Adrenal gland (tissue), 12 donors: ENCODE results near the gene DNAJC5. TPM values are rescaled to one million over a fixed set of nuclear protein-coding genes. Genes with fewer than 3 reads are reported as not detected.

Experiments
- DNase-seq, 7 donors: peaks; one replicate each; pipeline ENCODE4 v3.0.0-alpha.2; 2019 to 2020
- H3K27ac ChIP-seq, 5 donors: fragments of 200-600 bp; sonication (generic) in 4 of 5; 1 replicate in 3 of 5; 2 replicates in 2 of 5; pipeline versions ENCODE4 v1.5.1 to v1.8.0; 2016 to 2020; ENCODE audit warnings: mild to moderate bottlenecking in 1 of 5
- H3K27me3 ChIP-seq: fragments of 200-600 bp; 2 replicates; pipeline ENCODE4 v1.8.0; 2021
- H3K36me3 ChIP-seq, 2 donors: fragments of 200-600 bp; replicated peaks in 1 of 2; 1 replicate in 1 of 2; 2 replicates in 1 of 2; pipeline versions ENCODE4 v1.5.1 to v1.8.0; 2018 to 2022
- H3K4me1 ChIP-seq, 2 donors: fragments of 200-600 bp; replicated peaks in 1 of 2; 1 replicate in 1 of 2; 2 replicates in 1 of 2; pipeline versions ENCODE4 v1.5.1 to v1.8.0; 2018 to 2021
- H3K4me3 ChIP-seq, 4 donors: fragments of 200-600 bp; sonication (generic) in 3 of 4; one replicate each; pipeline ENCODE4 v1.5.1; 2016 to 2018
- H3K9me3 ChIP-seq, 3 donors: fragments of 200-600 bp; sonication (generic) in 1 of 3; replicated peaks in 1 of 3; 1 replicate in 2 of 3; 2 replicates in 1 of 3; pipeline versions ENCODE4 v1.5.1 to v1.8.0; 2016 to 2021
- POLR2A ChIP-seq, 2 donors: fragments of 450-650 bp; IDR thresholded peaks; one replicate each; pipeline ENCODE4 v1.6.1; 2017; ENCODE audit warnings: antibody characterized with exemption in 2 of 2, mild to moderate bottlenecking in 2 of 2, moderate library complexity in 1 of 2
- WGBS, 4 donors: extraction: QIAGEN DNeasy Blood & Tissue Kit in 2 of 4; methylation state at CpG; one replicate each; pipeline versions ENCODE4 v1.1.5 to v1.1.7; 2013 to 2017; 5-methylcytosine and 5-hydroxymethylcytosine counted together
- intact Hi-C, 2 donors: fragments of 100-400 bp; cut with DNase I; formaldehyde crosslinking; loops; one replicate each; pipeline versions ENCODE4 v1.14.1 to v1.15.0; 2022 to 2023
- polyA plus RNA-seq, 3 donors: library from polyadenylated mRNA; stranded (reverse); fragments of 200-250 nt in 2 of 3; fragments of 350-450 nt in 1 of 3; fragmentation: Illumina TruSeq in 1 of 3; extraction: RNeasy Lipid Tissue Mini Kit (QIAGEN cat#74804) in 1 of 3; gene quantifications; one replicate each; pipeline ENCODE4 v1.2.3, GENCODE V29; 2013 to 2014
- total RNA-seq, 9 donors: library from RNA; depleted of rRNA in 4 of 9; stranded (reverse); fragments of >200 nt in 4 of 9; fragments of 120-200 nt in 1 of 9; fragmentation: NEBNext Ultra II Directional in 1 of 9; extraction: Animal tissue kit (Norgen Biotek cat#: 25700) in 1 of 9; gene quantifications; one replicate each; pipeline versions ENCODE4 v1.1.0 to v1.2.4, GENCODE V29; 2013 to 2023
- TF ChIP-seq, protein P1 (sequence below), 6 experiments: fragments of 450-650 bp in 4 of 6; fragments of 200-600 bp in 2 of 6; sonication (generic) in 1 of 6; IDR thresholded peaks; 1 replicate in 5 of 6; 2 replicates in 1 of 6; pipeline versions ENCODE4 v1.5.1 to v1.8.0; 2016 to 2021; ENCODE audit warnings: antibody characterized with exemption in 6 of 6, mild to moderate bottlenecking in 2 of 6, moderate library complexity in 1 of 6
- donor health status: healthy with polysubstance abuse.
- donor health status: Bipolar disorder and iron deficiency.
- donor health status: DM: yes; HTN: yes; CAD: no.
- donor health status: DM: no; HTN: no; CAD: no.
- donor health status: DM: no; HTN: no; CAD: no.
- donor health status: DM: yes; HTN: yes; CAD: no.

DNAJC5 gene
- total and polyA plus RNA-seq, 12 donors, result 26.5 to 78.0 (median 61.4) TPM

DNA sequence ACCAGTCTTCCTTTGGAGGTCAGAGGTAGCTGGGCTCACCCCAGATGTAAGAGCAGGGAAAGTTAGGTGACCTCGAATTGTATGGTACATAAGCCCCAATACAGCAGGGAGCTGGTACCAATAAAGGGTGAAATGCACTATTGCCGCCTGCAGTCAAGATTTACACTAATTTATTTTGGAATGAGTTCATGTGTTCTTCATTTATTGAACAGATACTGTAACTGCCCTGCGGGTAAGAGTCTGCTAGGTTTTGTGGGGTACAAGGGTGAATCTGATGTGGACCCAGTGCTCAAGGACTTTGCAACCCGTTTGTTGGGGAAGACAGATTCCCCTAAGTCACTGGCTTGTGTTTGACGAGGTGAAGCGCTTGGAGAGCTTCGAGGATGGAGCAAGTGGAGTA is 2.5 kb upstream of the DNAJC5 start:
- Histone ChIP-seq H3K27me3 (no peaks in the 10 kb centered on the region), H3K27ac (no peak overlapping the region), H3K36me3 (peaks cover 0 to 41% of the 10 kb centered on the region in 2 donors), H3K9me3 (no peaks in the 10 kb centered on the region), H3K4me3 (no peak overlapping the region), H3K4me1 (peaks cover 17 to 21% of the 10 kb centered on the region in 2 donors)
- intact Hi-C loops, result no loop called here
- DNase-seq, result no peak
- WGBS, 4 donors, result 84 to 91% (median 90%) methylated on average over 7 of the region's 7 CpGs
- TF ChIP-seq, protein P1, sequence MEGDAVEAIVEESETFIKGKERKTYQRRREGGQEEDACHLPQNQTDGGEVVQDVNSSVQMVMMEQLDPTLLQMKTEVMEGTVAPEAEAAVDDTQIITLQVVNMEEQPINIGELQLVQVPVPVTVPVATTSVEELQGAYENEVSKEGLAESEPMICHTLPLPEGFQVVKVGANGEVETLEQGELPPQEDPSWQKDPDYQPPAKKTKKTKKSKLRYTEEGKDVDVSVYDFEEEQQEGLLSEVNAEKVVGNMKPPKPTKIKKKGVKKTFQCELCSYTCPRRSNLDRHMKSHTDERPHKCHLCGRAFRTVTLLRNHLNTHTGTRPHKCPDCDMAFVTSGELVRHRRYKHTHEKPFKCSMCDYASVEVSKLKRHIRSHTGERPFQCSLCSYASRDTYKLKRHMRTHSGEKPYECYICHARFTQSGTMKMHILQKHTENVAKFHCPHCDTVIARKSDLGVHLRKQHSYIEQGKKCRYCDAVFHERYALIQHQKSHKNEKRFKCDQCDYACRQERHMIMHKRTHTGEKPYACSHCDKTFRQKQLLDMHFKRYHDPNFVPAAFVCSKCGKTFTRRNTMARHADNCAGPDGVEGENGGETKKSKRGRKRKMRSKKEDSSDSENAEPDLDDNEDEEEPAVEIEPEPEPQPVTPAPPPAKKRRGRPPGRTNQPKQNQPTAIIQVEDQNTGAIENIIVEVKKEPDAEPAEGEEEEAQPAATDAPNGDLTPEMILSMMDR (IDR thresholded peaks at IDR 0.05), result no peak

DNA sequence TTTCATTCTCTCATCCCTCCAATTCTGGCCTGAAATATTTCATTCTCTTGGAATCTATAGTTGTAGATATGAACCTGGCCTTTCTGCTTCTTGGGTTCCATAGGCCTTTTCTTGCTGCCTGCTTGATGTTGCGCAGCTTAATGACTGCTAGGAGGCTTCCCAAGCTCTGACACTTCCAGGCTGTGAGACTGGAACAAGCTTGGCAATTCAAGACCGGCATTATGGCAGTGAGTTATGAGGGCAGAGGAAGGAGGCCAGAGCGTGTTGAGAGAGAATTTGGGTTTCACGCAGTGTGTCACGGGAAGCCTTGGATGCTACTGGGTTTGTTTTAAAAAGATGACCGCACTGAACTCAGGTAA is 948 bp upstream of the DNAJC5 start:
- WGBS, 4 donors, result 17 to 25% (median 22%) methylated on average over 6 of the region's 6 CpGs
- intact Hi-C loops, result no loop called here
- no peaks in the 10 kb centered on the region for H3K9me3 ChIP-seq
- peak overlapping the region in 1 of 4 donors; percentile 88 for H3K4me3 ChIP-seq
- H3K36me3 ChIP-seq, result peaks cover 0 to 30% of the 10 kb centered on the region in 2 donors
- no peaks in the 10 kb centered on the region for H3K27me3 ChIP-seq
- H3K4me1 ChIP-seq, result peaks cover 33 to 37% of the 10 kb centered on the region in 2 donors
- DNase-seq, result no peak
- TF ChIP-seq, protein P1 (IDR thresholded peaks at IDR 0.05), result no peak
- TF ChIP-seq POLR2A (IDR thresholded peaks at IDR 0.05), result no peak
- H3K27ac ChIP-seq, result peak overlapping the region in 4 of 5 donors; percentile 74 to 97 (median 81)

DNA sequence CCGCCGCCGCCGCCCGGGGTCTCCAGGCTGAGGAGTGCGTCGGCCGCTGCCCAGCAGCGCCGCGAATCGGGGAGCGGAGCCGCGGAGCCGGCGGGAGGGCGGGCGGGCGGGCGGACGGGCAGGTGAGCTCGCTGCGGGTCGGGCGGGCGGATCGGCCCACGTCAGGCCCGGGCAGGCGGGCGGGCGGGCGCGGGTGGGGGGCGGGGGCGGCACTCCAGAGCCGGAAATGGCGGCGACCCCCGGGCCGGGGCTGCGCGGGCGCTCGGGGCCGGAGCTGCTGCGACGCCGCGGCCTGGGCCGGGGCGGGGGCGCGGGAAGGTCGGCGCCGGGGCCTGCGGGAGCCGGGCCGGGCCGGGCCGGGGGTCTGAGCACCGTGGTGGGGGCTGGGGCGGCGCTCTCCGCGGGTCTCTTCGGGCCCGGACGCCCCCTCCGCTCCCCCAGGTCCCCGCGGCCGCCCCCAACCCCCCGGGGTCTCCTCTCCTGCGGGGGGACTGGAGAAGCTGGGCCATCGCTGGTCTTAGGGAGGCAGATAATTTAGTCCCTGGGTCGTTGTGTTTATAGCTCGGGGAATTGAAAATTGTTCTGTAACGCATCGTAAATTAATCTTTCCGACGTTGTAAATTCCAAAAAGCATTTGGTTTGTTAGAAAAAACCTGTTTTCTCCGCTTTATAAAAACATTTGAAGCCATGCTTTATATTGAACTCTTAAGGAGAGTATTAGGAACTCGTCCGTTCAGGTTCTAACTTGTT is 451 bp downstream of the DNAJC5 start:
- no peak for TF ChIP-seq POLR2A (IDR thresholded peaks at IDR 0.05)
- TF ChIP-seq, protein P1 (IDR thresholded peaks at IDR 0.05), result no peak
- Histone ChIP-seq H3K4me1 (peaks cover 36 to 50% of the 10 kb centered on the region in 2 donors), H3K36me3 (peaks cover 0 to 16% of the 10 kb centered on the region in 2 donors), H3K27ac (peak overlapping the region; percentile 36 to 97 (median 80)), H3K4me3 (peak overlapping the region; percentile 33 to 88 (median 47)), H3K9me3 (no peaks in the 10 kb centered on the region), H3K27me3 (no peaks in the 10 kb centered on the region)
- intact Hi-C loops, result no loop called here
- 0 to 1% (median 1%) methylated on average over 11 to 75 of the region's 87 CpGs for WGBS, 4 donors
- peak in 1 of 7 donors; percentile 30 for DNase-seq

DNA sequence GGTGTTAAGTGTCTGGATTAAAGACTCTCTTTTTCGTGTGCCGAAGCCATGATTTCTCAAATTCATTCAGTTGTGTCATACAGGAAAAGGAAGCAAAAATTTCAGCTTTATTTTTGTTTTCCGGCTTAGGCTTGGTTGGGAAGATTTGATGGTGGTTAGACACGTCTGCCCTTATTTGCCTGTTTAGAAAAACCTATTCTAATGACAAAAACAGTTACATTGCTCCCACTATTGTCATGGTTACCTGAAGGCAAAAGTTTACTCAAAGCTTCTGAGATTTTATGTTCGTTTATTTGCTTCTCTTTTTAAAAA is 982 bp downstream of the DNAJC5 start:
- 0 to 1% (median 1%) methylated on average over 5 of the region's 5 CpGs for WGBS, 4 donors
- no peaks in the 10 kb centered on the region for H3K9me3 ChIP-seq
- TF ChIP-seq POLR2A (IDR thresholded peaks at IDR 0.05), result no peak
- TF ChIP-seq, protein P1 (IDR thresholded peaks at IDR 0.05), result no peak
- H3K27ac ChIP-seq, result peak overlapping the region; percentile 36 to 97 (median 80)
- H3K4me1 ChIP-seq, result peaks cover 36 to 56% of the 10 kb centered on the region in 2 donors
- no peaks in the 10 kb centered on the region for H3K27me3 ChIP-seq
- no peak for DNase-seq
- H3K36me3 ChIP-seq, result peaks cover 0 to 10% of the 10 kb centered on the region in 2 donors
- intact Hi-C loops, result no loop called here
- peak overlapping the region; percentile 33 to 88 (median 47) for H3K4me3 ChIP-seq
